Peyer's patch (tissue), 4 donors: ENCODE measurements around the gene CCDC197.

Experiments used
- POLR2A ChIP-seq, 2 donors: fragments of 450-650 bp; IDR thresholded peaks; one replicate each; pipeline ENCODE4 v1.5.1; 2017; ENCODE audit warnings: antibody characterized with exemption in 2 of 2, mild to moderate bottlenecking in 2 of 2, moderate library complexity in 2 of 2
- TF ChIP-seq, protein P1 (sequence below), 6 experiments: fragments of 450-650 bp in 4 of 6; fragments of 200-600 bp in 2 of 6; sonication (generic) in 1 of 6; IDR thresholded peaks; one replicate each; pipeline ENCODE4 v1.5.1; 2017 to 2019; ENCODE audit warnings: antibody characterized with exemption in 6 of 6, mild to moderate bottlenecking in 3 of 6, moderate library complexity in 1 of 6

DNA sequence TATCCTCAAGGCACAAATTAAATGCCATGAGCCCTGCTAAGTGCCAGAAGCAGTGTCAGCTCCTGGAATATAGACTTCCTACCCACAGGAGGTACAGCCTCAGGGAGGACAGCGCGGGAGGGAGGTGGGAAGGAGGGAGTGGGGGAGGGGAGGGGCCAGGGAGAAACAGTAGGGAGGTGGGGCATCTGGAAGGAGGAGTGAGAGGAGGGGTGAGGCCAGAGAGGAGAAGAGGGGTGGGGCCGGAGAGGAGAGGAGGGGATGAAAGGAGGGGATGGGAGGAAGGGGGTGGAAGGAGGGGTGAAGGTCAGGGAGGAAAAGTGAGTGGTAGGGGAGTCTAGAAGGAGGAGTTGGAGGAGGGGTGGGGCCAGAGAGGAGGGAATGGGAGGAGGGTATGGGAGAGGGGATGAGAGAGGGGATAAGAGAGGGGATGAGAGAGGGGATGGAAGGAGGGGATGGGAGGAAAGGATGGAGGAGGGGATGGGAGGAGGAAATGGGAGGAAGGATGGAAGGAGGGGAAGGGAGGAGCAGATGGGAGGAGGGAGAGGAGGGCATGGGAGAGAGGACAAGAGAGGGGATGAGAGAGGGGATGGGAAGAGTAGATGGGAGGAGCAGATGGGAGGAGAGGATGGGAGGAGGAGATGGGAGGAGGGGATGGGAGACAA is 9.2 kb upstream of the CCDC197 start:
- TF ChIP-seq, protein P1, sequence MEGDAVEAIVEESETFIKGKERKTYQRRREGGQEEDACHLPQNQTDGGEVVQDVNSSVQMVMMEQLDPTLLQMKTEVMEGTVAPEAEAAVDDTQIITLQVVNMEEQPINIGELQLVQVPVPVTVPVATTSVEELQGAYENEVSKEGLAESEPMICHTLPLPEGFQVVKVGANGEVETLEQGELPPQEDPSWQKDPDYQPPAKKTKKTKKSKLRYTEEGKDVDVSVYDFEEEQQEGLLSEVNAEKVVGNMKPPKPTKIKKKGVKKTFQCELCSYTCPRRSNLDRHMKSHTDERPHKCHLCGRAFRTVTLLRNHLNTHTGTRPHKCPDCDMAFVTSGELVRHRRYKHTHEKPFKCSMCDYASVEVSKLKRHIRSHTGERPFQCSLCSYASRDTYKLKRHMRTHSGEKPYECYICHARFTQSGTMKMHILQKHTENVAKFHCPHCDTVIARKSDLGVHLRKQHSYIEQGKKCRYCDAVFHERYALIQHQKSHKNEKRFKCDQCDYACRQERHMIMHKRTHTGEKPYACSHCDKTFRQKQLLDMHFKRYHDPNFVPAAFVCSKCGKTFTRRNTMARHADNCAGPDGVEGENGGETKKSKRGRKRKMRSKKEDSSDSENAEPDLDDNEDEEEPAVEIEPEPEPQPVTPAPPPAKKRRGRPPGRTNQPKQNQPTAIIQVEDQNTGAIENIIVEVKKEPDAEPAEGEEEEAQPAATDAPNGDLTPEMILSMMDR (IDR thresholded peaks at IDR 0.05): no peak
- no peak for TF ChIP-seq POLR2A (IDR thresholded peaks at IDR 0.05)
